Activated CD4-positive, alpha-beta T cell treated with anti-CD3 and anti-CD28 coated beads for 4 hours (primary cell): ENCODE measurements around the gene LRRN2.

Source experiments
- DNase-seq, 2 donors: peaks; one replicate each; pipeline ENCODE4 v3.0.0-alpha.2; 2020

LRRN2 gene

DNA sequence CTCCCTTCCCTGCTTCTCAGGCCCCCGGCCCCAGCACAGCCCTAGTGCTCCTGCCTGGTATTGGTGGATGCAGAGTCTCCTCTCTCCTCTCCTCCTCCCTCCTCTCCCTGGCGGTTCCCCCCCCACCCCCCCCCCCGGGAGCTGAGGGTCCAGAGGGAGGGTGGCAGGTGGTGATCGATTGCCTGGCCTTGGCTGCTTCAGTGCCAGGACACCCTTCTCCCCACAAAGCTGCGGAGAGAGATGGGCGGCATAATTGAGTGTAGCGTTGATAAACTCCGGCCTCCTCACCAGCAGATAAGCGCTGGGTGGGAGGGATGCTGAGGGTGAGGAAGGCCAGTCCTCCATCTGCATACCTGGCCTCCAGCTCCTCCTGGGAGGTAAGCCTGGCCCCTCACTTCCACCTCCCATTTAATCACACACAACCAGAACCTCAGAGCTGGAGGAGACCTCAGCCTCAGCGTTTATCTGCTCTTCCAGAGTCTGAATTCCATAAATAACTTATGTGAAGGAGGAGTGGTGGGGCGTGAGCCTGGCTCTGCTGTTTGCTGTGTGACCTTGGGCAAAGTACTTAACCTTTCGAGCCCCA is 60.8 kb downstream of the LRRN2 start:
- DNase-seq: no peak

DNA sequence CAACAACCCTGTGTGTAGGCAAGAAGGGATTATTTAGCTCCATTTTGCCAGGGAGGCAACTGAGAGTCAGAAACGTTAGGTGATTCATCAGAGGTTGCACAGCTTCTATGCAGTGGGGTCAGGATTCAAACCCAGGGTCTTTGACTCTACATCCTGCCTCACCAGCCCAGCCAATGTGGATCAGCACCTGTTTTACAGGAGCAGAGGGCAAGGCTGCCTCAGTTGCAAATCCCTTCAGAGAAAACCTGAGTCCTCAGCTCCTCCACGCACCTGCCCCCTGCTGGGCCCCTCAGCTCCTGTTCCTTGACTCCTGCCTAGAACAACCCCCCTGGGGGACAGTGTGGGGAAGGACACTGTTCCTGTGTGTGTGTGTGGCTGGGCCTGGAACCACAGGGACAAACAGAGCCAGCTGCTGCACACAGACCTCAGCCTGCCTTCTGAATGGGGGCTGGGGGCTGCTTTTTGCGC is 61.6 kb downstream of the LRRN2 start:
- DNase-seq: no peak

DNA sequence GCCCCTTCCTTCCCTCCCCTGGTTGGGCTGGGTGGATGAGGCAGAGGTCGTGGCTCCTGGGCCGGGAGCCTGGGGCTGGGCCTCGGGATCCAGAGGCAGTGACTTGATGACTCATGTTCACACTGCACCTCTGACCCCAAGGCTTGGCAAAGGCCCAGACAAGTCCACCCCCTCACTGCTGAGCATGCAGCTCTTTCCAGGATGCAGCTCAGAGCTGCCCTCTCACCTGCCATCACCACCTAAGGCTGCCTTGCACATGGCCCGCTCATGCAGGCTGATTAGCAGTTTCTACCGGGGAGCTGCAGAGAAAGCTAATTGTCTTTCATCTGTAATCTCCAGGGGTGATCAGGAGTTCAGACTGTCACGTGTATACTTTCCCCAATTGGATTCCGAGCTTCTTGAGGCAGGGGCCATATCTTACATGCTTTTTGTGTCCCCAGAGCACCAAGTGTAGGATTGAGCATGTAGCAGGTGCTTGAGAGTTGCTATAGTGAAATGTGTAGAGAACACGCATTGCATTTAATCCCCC is 62.1 kb downstream of the LRRN2 start:
- no peak for DNase-seq

DNA sequence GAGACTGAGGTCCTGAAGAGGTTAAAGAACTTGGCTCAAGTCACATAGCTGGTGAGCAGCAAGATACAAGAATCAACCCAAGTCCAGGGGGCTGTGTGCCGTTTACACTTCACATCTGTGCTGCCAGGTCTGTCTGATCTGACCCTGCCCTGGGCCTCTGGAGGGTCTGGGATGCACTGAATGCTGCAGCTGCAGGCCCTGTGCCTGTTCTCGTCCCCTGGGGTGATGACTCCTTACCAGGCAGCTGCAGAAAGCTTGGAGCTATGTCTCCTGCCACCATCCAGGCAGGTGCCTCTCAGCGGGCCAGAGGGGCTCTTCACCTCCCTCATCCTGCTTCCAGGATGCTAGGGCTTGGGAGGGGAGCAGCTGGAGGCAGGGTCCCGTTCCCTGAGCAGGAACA is 63.5 kb downstream of the LRRN2 start:
- DNase-seq: no peak

DNA sequence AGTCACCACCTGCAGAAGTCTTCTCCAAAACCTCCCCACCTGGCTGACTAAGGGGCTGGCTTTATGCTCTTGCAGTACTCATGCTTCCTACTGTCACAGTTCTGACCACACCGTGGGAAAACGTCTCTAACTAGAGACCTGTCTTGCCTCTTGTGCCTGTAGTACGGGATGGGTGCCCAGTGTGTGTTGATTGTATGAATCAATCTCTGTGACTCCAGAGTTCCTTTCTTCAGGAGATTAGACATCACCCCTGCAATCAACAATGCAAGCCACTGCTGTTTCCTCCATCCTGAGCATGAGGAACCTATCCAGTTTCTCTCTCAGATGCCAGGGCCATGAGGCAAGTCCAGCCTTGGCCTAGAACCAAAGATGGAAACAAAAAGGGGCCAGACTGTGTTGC is 64.1 kb downstream of the LRRN2 start:
- DNase-seq: no peak

DNA sequence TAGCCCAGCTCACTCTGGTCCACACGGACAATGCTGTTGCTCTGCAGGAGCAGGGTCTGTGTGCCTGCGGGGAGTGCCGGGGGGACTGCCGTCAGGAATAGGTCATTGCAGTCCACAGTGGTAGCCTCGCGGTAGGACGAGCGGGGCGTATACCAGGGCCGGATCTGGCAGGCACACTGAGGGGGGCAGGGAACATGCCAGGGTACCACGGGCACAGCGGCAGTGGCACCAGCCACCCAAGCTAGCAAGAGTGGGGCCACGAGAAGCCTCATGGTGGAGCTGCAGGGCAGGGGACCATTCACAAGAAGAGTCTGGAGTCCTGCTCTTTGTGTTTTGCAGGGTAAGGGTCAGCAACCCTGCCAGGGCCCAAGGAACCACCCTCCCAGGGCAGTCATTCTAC is 65.8 kb downstream of the LRRN2 start:
- no peak for DNase-seq

DNA sequence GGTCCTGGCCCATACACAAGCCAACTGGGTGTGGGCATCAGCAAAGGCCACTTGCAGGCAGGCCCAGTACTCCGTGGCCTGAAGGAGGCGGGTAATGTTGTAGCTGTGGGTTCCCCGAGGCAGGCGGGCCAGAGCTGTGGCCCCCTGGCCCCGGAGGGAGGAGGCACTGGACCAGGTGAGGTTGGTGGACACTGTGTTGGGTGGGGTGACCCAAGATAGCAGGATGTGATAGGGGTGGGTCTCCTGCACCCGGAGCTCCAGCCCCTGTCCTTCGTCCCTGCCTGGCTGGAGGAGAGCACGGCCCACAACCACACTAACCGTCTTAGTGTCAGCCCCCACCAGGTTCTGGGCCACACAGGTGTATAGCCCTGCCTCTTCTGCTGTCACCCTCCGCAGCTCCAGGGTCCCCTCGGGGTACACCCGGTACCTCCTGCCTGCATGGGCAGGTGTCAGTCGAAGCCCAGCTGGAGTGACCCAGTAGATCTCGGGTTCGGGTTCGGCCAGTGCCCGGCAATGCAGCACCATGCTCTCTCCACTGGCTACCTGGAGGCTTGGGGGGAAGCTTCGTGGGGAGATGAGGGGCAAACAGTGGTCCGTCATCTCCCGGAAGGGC is 67.3 kb downstream of the LRRN2 start:
- DNase-seq: no peak

DNA sequence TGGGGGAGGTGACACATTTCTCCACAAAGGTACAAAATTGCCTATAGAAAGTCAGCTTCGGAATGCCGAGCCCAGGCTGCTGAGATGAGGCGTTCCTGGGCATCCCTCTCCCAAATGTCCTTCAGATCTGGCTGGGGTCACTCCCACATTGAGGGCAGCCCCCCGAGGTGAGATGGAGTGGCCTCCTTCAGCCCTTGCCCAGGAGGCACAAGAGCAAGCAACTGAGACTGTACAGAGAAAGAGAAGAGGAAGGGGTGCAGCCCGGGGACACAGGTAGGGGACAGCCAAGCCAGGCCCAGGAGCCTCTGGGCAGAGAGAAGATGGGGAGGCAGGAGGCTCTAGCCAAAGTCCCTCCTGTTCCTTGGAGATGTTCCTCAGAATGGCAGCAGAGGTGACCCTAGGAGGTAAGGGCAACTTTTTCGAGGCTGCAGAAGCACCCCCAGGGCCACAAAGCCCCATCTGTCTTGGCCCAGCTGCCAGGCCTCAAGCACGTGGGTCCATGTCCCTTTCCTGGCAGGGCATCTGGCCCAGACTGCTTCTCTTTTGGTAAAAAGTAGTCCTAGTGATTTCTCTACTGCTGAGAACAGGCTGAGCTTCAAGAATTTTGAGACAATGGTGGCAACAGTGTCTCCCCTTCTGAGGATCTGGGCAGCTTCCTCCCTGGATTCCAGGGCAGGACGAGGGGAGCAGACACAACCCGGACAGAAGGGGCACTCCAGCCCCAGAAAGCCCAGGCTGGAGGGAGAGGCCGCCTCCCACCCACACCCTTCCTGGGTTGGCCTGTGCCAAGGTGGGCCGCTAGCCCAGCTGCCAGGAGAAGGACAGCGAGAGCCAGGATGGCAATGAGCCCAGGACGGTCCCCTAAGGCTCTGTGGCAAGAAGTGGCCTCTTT is 68.0 kb downstream of the LRRN2 start:
- no peak for DNase-seq

DNA sequence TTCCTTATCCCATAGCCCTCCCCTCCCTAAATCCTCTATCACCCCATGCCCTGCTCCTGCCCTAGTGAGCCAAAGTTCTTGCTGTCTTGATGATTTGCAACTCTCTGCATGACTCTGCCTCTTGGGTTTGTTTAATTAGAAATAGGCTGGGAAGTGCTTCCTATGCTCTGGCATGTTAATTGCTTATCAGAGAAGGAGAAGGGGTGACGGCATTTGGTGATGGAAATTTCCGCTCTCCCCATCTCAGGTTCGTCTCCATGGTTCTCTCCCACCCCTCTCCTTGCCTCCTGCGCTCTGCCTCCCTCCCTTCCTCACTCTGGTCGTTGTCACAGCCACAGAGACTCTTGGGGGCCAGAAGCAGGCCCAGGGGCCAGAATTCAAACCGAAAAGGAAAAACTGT is 68.9 kb downstream of the LRRN2 start:
- no peak for DNase-seq

DNA sequence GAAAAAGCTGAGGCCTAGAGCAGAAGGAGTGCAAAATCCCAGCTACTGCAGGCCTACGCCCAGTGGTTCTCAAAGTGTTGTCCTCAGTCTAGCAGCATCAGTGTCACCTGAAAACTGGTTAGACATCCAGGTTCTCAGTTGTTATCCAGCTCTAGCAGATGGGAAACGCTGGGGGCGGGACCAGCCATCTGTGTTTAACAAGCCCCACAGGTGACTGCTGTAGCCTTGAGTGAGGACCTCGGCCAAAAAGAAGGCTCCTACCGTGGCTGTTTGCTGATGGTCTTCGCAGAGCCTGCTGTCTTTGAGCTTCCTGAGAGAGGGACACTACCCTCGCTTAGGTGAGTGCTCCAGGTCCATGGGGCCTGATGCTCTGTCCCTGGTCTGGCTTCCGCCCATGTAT is 69.7 kb downstream of the LRRN2 start:
- DNase-seq: no peak

DNA sequence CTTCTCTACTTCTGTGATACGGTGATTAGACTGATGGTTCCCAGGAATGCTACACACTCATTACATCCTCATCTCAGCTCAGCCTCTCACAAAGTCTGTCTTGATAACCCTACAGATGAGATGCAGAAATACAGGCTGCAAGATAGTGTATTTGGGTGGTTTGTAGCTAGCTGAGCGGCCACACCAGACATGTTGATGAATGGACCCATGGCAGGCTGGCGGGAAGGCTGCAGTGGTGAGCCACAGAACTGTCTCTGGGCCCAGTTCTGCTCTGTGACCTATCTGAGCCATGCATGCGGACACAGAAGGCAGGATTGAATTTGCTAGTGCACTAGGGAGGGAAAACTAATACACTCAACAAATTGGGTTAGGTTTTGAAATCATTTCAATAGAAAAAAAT is 71.9 kb downstream of the LRRN2 start:
- DNase-seq: no peak

DNA sequence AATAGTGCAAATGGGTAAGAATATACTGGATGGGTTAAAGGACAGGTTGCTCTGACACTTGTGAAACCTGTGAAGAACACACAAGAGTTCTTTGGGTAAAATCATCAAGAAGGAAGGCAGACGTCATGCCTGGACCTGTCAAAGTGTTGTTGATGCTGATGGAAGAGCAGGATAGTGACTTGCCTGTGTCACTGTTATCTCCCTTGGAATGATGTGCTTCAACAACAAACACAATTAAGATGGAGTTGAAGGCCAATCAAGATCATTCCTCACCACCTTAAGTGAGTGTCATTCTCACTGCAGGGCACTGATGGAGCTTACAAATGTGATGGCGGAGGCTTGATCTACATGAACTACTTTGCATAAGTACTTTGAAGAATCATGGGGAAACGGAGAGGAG is 73.2 kb downstream of the LRRN2 start:
- no peak for DNase-seq

DNA sequence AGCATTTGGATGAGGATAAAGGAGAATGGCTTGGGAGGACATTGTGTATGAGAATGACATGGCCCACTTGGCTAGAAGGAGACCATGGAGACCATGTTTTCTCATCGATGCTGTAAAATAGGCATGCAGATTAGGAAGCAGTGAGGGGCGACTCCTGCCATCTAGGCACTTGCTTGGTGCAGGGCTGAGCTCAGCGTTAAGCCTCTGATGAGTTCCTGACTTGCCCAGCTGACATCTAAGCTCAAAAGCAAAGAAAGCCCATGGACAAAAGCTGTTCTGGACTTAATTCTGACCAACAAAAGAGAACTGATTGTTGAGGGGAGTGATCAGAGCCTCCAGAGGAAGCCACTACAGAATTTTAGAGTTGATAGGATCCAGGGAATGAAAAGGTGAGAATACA is 74.5 kb downstream of the LRRN2 start:
- no peak for DNase-seq

DNA sequence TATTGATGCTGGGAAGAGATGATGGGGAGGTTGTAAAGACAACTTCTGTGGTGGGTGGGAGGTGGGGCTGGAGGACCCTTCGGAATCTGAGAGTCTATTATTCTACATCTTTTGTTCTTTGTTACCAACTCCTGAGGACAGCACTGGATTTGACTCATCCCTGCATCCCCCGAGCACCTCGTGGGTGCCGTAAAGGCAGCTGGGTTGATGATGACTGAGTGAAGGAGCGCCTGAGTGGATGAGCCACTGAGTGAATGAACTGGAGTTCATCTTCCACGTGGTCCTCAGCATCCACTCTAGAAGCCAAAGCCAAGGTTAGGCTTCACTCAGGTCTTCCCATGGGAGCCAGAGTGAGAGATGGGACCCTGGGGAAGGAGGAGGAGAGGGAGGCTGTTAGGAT is 77.6 kb downstream of the LRRN2 start:
- DNase-seq: no peak

DNA sequence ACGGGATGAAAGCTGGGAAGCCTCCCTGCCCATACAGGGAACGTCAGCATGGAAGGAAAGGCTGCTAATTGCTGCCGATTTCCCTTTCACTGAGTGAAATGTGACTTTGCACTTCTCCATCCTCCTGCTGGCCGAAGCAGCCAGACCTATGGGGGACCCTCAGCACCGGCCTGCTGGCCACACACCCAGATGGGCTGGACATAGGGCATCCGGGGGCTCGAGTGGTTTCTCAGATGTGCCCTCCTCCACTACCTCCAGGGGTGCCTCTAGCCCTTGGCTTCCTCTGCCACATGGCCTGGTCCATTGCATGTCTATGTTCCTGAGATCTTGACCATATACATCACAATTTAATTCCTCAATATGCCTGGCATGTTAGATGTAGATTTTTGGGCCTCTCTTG is 79.7 kb downstream of the LRRN2 start:
- no peak for DNase-seq

DNA sequence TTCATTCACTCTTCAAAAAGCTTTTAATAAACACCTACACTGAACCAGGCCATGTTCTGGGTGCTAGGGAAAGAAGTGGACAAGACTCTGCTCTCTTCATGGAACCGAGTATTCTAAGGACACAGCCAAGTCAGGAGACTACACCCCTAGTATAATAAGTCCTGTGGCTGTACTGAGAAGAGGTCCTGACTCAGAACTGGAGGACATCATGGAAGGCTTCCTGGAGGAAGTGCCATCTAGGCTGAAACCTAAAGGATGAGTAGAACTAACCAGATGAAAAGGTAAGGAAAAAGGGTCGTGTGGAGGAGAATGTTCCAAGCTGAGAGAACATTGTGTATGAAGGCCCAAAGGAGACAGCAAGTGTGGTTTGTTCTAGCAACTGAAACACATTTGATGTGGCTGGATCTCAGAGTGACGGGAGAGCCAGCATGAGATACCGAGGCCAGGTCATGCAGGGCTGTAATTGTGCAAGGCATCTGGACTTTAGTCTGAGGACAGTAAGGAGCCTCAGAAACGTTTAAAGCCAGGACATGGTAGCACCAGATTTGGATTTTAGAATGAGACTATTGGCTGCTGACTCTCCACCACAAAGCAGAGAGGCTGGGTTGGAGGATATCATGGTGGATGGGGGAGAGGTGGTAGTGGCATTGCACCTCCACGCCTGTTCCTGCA is 82.5 kb downstream of the LRRN2 start:
- DNase-seq: no peak

DNA sequence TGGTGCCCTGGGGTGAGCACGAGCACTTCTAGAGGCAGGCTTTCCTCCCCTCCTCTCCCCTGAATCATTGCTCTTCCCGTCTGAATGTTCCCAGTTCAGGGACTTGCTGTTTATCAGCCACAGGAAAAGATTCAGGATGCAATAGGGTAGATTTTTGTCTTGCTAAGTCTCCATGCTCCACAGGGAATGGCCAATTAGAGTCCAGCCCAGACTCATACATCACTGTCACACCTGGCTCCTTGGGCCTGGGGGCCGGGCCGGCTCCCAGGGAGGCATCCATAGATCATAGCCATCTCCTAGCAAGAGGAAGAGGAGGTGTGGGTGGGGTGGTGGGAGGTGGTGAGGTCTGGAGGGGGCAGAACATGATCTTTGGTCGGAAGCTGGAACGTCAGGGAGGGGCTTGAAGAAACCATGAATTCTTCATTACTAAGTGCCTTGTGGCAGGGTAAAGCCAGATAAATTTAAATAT is 83.4 kb downstream of the LRRN2 start:
- no peak for DNase-seq

DNA sequence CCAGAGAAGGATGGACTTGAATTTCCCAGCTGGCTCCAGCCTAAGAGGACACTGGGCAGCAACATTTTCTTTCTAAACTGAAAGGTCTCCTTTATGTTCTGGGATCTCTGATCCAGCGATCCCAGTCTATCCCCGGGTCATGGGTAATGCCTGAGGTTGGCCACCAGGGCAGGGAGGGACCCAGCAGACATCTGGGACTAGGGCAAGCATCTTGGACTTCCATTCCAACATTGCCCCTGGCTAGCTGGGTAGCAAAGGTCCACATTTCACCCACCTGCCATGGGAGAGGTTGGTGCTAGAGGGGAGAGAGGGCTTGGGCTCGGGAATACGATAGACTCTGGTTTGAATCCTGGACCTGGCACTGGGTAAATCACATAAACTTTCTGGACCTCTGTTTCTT is 84.6 kb downstream of the LRRN2 start:
- no peak for DNase-seq

DNA sequence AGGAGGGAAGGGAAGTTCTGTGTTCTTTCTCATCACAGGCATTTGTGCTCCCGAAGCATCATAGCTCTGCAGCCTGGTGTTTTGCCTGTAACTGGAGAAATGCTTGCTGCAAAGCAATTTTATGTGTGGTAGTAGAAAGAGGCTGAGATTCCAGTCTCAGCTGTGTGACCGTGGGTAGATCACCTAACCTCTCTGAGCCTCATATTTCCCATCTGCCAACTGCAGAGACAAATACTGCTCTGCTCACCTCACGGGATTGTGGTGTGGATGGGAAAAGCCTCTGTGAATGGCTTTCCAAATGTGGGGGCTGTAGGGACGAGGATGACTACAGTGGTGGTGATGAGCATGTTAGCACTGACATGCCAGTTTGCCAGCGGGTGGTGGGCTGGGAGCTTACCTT is 85.3 kb downstream of the LRRN2 start:
- DNase-seq: no peak

DNA sequence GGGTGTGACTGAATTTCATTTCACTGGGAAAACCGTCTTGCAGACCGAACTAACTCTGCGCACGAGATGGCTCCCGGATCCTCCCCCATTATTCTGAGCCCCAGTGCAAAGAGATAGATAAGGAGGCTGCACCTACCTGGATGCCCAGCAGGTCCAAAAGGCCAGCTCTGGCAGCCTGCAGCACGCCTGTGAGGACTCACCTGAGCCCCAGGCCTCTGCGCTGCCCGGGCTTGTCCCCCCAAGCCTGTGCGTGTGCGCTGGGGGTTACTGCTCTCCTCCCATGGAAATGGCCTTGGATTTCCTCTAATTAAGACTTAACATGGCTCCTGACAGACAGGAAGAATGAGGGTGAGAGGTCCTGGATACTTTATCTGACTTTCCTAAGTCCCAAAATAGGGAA is 85.9 kb downstream of the LRRN2 start:
- no peak for DNase-seq

DNA sequence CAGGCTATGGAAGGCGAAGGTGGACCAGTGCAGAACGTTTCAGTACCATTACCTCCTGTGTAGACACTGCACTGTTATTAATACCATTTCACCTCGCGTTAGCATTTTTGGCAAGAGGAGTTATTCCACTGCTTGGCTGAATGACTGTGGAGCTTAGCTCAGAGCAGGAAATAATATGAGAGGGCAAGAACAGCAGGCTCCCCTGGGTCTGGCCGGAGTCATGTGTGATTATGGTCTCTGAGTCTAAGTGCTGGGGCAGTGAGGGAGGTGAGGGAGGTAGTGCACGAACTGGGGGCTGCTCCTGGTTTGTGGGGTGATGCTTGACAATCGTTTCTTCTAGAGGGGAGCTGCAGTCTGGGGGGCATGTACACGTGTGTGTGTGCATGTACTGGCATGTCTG is 86.4 kb downstream of the LRRN2 start:
- no peak for DNase-seq

DNA sequence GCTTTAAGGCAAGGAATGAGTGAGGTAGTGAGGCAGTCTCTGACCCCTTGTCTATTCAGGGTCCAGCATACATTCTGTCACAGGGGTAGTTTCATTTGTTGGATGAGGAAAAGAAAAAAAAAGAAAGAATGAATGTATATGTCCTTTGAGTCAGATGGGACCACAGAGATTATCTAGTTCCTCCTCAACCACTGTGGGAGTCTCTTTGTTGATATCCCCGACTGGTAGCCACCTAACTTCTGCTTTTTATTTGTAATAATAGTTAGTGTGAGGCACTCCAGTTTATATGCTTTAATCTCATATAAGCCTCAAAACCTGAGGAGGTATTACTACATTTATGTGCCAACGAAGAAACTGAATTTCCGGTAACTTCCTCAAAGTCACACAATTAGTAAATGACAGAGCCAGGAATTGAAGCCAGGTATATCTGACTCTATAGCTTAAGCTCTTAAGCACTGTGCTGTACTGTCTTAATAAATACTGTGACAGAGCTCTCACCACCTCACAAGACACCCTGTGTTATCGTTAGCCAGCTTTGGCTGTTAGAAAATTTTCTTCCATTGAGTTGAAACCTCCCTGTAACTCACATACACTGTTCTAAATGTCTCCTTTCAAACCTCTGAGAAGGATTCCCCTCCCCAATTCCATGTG is 87.1 kb downstream of the LRRN2 start:
- no peak for DNase-seq
